GM10847 (cell line): ENCODE data around the gene DAB1.

ENCODE experiments used
- POLR2A ChIP-seq: IDR thresholded peaks from 2 replicates; pipeline ENCODE4 v1.6.1; 2011; ENCODE audit not compliant: insufficient read length; ENCODE audit errors: extremely low read depth

DAB1 gene

GRCh38 chr1:57033222-57034001, 390.4 kb downstream of the DAB1 start:
- TF ChIP-seq POLR2A = no peak

GRCh38 chr1:57026624-57027354, 397.1 kb downstream of the DAB1 start:
- TF ChIP-seq POLR2A = no peak

- TF ChIP-seq POLR2A = no peak
These were observed 399.0 kb downstream of the DAB1 start for GRCh38 chr1:57024855-57025254.

GRCh38 chr1:57024428-57024827, 399.4 kb downstream of the DAB1 start:
- TF ChIP-seq POLR2A = no peak

- no peak for TF ChIP-seq POLR2A
These were observed 403.6 kb downstream of the DAB1 start for GRCh38 chr1:57020216-57020615.

- no peak for TF ChIP-seq POLR2A
These were observed 404.5 kb downstream of the DAB1 start for GRCh38 chr1:57019236-57019839.

GRCh38 chr1:57018119-57018518, 405.7 kb downstream of the DAB1 start:
- no peak for TF ChIP-seq POLR2A

- TF ChIP-seq POLR2A = no peak
These were observed 406.1 kb downstream of the DAB1 start for GRCh38 chr1:57017717-57018116.

- no peak for TF ChIP-seq POLR2A
These were observed 406.7 kb downstream of the DAB1 start for GRCh38 chr1:57017200-57017599.

- no peak for TF ChIP-seq POLR2A
These were observed 408.8 kb downstream of the DAB1 start for GRCh38 chr1:57015071-57015470.

GRCh38 chr1:57013522-57013921, 410.3 kb downstream of the DAB1 start:
- no peak for TF ChIP-seq POLR2A

GRCh38 chr1:57012315-57012714, 411.5 kb downstream of the DAB1 start:
- TF ChIP-seq POLR2A = no peak

GRCh38 chr1:57010511-57010910, 413.3 kb downstream of the DAB1 start:
- no peak for TF ChIP-seq POLR2A

- TF ChIP-seq POLR2A = no peak
These were observed 415.9 kb downstream of the DAB1 start for GRCh38 chr1:57007948-57008347.

GRCh38 chr1:57007472-57007871, 416.4 kb downstream of the DAB1 start:
- no peak for TF ChIP-seq POLR2A
